ENCODE results near the gene SYNJ1.

GRCh38 chr21:32705139-32705538 is 22.7 kb downstream of the SYNJ1 start:
- TF ChIP-seq POLR2A (IDR thresholded peaks at IDR 0.05) (no peak), CTCF (IDR thresholded peaks at IDR 0.05) (no peak)
